ENCODE data around the gene LRP11. TPM values are rescaled to one million over a fixed set of nuclear protein-coding genes. Genes with fewer than 3 reads are reported as not detected.

The LRP11 gene
- total RNA-seq, 3 donors from 2014 or later = 16.2 to 27.2 (median 26.1) TPM

- intact Hi-C loops (cut with DNase I, micrococcal nuclease) = no loop called here
- Histone ChIP-seq H3K4me3 (no peak overlapping the region), H3K36me3 (ENCODE audit: low read depth) (no peaks in the 10 kb centered on the region), H3K9me3 (no peaks in the 10 kb centered on the region), H3K4me1 (ENCODE audit: low read depth) (peaks cover 2% of the 10 kb centered on the region)
- DNase-seq (no peak), ATAC-seq (no peak)
- TF ChIP-seq, protein P1, sequence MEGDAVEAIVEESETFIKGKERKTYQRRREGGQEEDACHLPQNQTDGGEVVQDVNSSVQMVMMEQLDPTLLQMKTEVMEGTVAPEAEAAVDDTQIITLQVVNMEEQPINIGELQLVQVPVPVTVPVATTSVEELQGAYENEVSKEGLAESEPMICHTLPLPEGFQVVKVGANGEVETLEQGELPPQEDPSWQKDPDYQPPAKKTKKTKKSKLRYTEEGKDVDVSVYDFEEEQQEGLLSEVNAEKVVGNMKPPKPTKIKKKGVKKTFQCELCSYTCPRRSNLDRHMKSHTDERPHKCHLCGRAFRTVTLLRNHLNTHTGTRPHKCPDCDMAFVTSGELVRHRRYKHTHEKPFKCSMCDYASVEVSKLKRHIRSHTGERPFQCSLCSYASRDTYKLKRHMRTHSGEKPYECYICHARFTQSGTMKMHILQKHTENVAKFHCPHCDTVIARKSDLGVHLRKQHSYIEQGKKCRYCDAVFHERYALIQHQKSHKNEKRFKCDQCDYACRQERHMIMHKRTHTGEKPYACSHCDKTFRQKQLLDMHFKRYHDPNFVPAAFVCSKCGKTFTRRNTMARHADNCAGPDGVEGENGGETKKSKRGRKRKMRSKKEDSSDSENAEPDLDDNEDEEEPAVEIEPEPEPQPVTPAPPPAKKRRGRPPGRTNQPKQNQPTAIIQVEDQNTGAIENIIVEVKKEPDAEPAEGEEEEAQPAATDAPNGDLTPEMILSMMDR (IDR thresholded peaks at IDR 0.05) = no peak
These were observed 17.7 kb upstream of the LRP11 start for GRCh38 chr6:149881860-149882259.

GRCh38 chr6:149881066-149881766 is 17.1 kb upstream of the LRP11 start:
- Histone ChIP-seq H3K36me3 (ENCODE audit: low read depth) (no peaks in the 10 kb centered on the region), H3K4me3 (no peak overlapping the region), H3K9me3 (no peaks in the 10 kb centered on the region), H3K4me1 (ENCODE audit: low read depth) (peaks cover 2% of the 10 kb centered on the region)
- no peak for DNase-seq
- TF ChIP-seq, protein P1 (IDR thresholded peaks at IDR 0.05) = no peak
- ATAC-seq = no peak
- intact Hi-C loops (cut with DNase I, micrococcal nuclease) = no loop called here

DNA sequence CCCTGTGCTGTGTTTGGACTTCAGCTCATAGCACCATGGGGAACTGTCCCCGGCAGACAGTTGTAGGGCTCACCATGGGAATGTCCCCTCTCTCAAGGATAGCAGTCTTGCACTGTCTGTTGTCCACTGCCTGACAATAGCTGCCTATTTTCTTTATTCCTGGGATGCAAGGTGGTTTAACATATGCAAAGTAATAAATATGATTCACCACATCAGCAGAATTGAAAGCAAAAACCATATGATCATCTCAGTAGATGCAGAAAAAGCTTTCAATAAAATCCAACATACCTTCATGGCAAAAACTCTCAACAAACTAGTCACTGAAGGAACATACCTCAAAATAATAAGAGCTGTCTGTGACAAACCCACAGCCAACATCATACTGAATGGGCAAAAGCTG is 13.5 kb upstream of the LRP11 start:
- H3K9me3 ChIP-seq = no peaks in the 10 kb centered on the region
- no peaks in the 10 kb centered on the region for H3K4me1 ChIP-seq (ENCODE audit: low read depth)
- no peak overlapping the region for H3K4me3 ChIP-seq
- TF ChIP-seq, protein P1 (IDR thresholded peaks at IDR 0.05) = no peak
- DNase-seq (no peak), ATAC-seq (no peak)
- no peaks in the 10 kb centered on the region for H3K36me3 ChIP-seq (ENCODE audit: low read depth)
- intact Hi-C loops (cut with DNase I, micrococcal nuclease) = no loop called here

DNA sequence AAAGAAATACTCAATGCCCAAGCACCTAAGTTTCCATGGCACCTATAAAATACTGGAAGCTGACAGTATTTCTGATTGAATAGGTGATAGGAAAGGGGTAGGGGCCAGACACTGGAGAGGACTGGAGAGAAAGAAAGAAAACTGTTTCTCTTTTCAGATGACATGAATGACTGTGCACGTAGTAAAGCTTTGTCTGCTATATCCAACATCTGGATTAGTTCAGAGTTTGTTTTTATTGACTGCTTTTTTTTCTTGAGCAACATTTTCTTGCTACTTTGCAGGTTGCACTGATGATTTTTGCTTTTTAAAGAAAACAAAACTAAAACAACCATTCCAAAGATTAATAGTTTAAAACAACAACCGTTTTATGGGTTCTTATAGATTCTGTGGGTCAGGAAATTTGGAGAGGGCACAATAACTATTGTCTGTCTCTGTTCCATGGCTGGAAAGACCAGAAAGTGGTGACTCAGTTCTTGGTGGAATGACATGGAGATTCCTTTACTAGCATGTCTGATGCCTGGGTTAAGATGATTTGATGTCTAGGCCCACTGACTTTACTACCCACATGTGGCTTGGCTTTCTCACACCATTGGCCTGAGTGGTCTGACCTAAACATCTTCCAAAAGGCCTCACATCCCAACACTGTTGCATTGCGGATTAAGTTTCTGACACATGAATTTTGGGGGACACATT is 12.2 kb upstream of the LRP11 start:
- DNase-seq (no peak), ATAC-seq (no peak)
- no peaks in the 10 kb centered on the region for H3K9me3 ChIP-seq
- intact Hi-C loops (cut with DNase I, micrococcal nuclease) = no loop called here
- H3K36me3 ChIP-seq (ENCODE audit: low read depth) = no peaks in the 10 kb centered on the region
- TF ChIP-seq, protein P1 (IDR thresholded peaks at IDR 0.05) = no peak
- no peaks in the 10 kb centered on the region for H3K4me1 ChIP-seq (ENCODE audit: low read depth)
- no peak overlapping the region for H3K4me3 ChIP-seq

DNA sequence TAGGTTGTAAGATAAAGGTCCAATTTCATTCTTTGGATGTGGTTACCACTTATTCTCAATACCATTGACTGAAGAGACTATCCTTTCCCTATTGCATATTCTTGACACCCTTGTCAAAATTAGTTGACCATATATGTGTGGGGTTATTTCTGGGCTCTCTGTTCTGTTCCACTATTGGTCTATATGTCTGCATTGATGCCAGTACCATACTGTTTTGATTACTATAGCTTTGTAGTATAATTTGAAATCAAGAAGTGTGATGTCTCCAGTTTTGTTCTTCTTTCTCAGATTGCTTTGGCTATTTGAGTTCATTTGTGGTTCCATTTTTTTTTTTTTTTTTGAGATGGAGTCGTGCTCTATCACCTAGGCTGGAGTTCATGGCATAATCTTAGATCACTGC is 8.1 kb upstream of the LRP11 start:
- Histone ChIP-seq H3K4me1 (ENCODE audit: low read depth) (no peaks in the 10 kb centered on the region), H3K4me3 (no peak overlapping the region), H3K9me3 (no peaks in the 10 kb centered on the region), H3K36me3 (ENCODE audit: low read depth) (no peaks in the 10 kb centered on the region)
- TF ChIP-seq, protein P1 (IDR thresholded peaks at IDR 0.05) = no peak
- ATAC-seq = no peak
- intact Hi-C loops (cut with DNase I, micrococcal nuclease) = no loop called here
- no peak for DNase-seq

Measured in mucosa of descending colon (tissue), 3 donors.